Gastroesophageal sphincter (tissue), 3 donors: ENCODE data around the gene CCR2.

ENCODE experiments used
- EP300 ChIP-seq: sonication (generic); formaldehyde crosslinking; IDR thresholded peaks from one replicate; pipeline ENCODE4 v1.6.1; 2017; ENCODE audit warnings: antibody characterized with exemption, mild to moderate bottlenecking
- TF ChIP-seq, protein P1 (sequence below), 4 experiments: fragments of 200-600 bp in 2 of 4; fragments of 450-650 bp in 2 of 4; sonication (generic) in 1 of 4; IDR thresholded peaks; one replicate each; pipeline ENCODE4 v1.5.1; 2017 to 2019; ENCODE audit warnings: antibody characterized with exemption in 4 of 4, mild to moderate bottlenecking in 2 of 4, moderate library complexity in 2 of 4

DNA sequence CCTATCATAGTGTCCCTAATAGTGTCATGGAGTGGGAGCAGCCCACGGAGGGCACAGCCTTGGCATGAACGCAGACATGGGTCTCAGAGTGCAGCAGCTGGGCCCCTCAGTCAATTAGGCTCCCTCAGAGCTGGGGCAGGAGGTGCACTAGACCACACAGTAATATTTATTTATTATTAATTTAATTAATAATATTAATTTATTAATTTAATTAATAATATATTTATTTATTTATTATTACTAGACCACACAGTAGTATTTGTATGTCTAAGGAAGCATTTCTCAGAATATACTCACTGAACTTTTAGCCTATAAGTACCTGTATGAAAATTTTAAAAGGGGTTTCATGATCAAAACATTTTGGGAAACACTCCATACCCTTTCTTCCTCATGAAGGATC is 47.7 kb downstream of the CCR2 start:
- TF ChIP-seq, protein P1, sequence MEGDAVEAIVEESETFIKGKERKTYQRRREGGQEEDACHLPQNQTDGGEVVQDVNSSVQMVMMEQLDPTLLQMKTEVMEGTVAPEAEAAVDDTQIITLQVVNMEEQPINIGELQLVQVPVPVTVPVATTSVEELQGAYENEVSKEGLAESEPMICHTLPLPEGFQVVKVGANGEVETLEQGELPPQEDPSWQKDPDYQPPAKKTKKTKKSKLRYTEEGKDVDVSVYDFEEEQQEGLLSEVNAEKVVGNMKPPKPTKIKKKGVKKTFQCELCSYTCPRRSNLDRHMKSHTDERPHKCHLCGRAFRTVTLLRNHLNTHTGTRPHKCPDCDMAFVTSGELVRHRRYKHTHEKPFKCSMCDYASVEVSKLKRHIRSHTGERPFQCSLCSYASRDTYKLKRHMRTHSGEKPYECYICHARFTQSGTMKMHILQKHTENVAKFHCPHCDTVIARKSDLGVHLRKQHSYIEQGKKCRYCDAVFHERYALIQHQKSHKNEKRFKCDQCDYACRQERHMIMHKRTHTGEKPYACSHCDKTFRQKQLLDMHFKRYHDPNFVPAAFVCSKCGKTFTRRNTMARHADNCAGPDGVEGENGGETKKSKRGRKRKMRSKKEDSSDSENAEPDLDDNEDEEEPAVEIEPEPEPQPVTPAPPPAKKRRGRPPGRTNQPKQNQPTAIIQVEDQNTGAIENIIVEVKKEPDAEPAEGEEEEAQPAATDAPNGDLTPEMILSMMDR (IDR thresholded peaks at IDR 0.05): no peak
- no peak for TF ChIP-seq EP300
